ENCODE data around the gene VWA1.
"Not testable (repeated sequence)": the region's sequence is repeated elsewhere in the genome, so short reads cannot be mapped to it uniquely, and the experiment has no call there.

The VWA1 gene

DNA sequence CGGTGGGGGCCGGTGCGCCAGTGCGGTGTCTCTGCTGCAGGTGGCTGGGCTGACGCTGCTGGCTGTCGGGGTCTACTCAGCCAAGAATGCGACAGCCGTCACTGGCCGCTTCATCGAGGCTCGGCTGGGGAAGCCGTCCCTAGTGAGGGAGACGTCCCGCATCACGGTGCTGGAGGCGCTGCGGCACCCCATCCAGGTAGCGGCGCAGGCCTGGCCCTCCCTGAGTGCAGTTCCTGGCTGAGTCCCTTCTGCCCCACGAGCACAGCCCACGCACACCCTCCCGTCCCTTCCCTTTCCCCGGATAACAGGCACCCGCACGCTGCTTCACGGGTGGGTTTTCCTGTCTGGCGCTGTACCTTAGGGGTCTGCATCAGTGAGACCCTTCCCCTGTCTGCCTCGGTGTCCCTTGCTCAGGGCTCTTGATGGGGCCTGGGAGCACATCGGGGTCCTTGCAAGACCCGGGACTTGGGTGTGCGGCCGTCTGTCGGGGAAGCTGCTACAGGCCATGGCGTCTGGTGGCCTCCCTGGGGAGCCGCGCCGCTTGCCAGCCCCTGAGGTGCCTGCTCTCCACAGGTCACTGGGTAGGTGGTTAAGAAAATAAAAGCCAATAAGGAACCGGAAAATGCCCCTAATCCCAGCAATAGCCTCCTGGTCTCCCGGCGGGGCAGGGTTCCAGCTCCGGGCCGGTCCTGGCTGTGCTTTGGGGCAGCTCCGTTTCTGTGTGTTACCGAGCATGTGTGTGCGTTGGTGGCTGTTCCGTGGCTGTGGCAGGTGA lies 49.7 kb downstream of the VWA1 start:
- not testable (repeated sequence) for DNase-seq (ENCODE audit: low read depth in 1 of 2, low spot score in 1 of 2)

GRCh38 chr1:1485755-1486317 lies 50.3 kb downstream of the VWA1 start:
- not testable (repeated sequence) for DNase-seq (ENCODE audit: low read depth in 1 of 2, low spot score in 1 of 2)

DNA sequence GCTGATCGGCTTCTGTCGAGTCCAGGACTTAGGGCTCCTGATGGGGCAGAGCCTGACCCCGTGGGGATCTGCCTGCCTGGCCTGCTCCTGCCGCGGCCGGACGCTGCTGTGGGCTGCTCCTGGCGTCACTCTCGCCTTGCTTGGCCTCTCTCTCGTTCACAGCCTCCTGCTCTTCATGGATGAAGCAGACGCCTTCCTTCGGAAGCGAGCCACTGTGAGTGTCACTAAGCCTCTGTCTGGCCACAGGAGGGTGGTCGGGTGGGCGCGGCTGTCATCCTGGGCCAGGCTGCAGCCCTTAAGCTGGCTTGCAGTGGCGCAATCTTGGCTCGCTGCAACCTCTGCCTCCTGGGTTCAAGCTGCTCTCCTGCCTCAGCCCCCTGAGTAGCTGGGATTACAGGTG lies 52.2 kb downstream of the VWA1 start:
- no peak for DNase-seq (ENCODE audit: low read depth in 1 of 2, low spot score in 1 of 2)

DNA sequence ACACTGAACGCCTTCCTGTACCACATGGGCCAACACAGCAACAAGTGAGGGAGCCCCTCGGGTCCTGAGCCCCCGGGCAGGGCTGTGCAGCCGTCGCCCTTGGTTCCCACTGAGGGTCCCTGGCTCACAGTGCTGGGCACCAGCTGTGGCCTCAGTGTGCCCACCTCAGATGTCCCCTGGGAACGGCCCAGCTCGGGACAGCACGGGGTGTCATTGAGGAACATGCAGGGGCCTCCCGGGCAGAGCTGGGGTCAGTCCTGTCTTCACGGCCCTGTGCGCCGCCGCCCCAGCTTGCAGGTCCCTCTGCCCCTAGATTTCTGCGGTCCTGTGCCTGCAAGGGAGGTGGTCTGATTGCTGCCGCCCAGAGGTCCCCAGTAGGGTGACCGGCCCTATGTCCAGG lies 53.7 kb downstream of the VWA1 start:
- DNase-seq (ENCODE audit: low read depth in 1 of 2, low spot score in 1 of 2), result no peak

DNA sequence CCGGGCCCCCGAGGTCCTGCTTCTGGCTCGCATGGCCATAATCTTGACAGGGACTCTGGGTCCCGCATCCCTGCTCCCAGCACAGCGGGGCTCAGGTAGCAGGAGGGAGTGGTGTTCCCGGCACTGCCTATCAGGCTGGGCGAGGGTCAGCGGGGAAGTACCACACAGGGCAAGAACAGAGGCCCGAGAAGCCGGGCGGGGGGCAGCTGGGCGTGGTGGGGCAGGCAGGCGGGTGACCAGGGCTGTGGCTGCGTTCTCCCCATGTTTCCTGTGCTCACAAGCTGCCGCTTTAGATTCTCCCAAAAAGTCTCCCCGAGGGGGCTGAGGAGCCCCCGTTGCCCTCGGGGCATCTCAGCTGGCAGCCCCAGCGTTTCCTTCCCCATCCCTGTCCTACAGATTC lies 54.4 kb downstream of the VWA1 start:
- DNase-seq (ENCODE audit: low read depth in 1 of 2, low spot score in 1 of 2), result no peak

GRCh38 chr1:1490633-1491230 lies 55.2 kb downstream of the VWA1 start:
- no peak for DNase-seq (ENCODE audit: low read depth in 1 of 2, low spot score in 1 of 2)

- DNase-seq (ENCODE audit: low read depth in 1 of 2, low spot score in 1 of 2), result no peak
Measured at GRCh38 chr1:1491601-1492000, 56.1 kb downstream of the VWA1 start.
